Suppressor macrophage treated with lipopolysaccharide for 1 hour (primary cell): ENCODE measurements around the gene CIAPIN1.

ENCODE experiments used
- DNase-seq, 3 donors: peaks; one replicate each; pipeline ENCODE4 v3.0.0-alpha.2; 2020 to 2022

CIAPIN1 gene

DNA sequence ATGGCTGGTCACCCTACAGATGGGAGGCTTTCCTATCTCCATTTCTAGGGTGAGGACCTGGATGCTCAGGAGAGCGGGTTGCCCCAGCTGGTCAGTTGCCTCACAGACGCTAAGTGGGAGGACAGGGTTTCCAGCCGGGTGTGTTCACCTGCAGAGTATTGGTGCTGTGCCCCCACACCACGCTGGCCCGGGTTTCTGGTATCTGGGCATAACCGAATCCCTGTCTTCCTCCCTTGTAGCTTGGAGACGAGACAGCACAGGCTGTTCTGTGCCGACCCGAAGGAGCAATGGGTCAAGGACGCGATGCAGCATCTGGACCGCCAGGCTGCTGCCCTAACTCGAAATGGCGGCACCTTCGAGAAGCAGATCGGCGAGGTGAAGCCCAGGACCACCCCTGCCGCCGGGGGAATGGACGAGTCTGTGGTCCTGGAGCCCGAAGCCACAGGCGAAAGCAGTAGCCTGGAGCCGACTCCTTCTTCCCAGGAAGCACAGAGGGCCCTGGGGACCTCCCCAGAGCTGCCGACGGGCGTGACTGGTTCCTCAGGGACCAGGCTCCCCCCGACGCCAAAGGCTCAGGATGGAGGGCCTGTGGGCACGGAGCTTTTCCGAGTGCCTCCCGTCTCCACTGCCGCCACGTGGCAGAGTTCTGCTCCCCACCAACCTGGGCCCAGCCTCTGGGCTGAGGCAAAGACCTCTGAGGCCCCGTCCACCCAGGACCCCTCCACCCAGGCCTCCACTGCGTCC is 65.2 kb downstream of the CIAPIN1 start:
- no peak for DNase-seq

DNA sequence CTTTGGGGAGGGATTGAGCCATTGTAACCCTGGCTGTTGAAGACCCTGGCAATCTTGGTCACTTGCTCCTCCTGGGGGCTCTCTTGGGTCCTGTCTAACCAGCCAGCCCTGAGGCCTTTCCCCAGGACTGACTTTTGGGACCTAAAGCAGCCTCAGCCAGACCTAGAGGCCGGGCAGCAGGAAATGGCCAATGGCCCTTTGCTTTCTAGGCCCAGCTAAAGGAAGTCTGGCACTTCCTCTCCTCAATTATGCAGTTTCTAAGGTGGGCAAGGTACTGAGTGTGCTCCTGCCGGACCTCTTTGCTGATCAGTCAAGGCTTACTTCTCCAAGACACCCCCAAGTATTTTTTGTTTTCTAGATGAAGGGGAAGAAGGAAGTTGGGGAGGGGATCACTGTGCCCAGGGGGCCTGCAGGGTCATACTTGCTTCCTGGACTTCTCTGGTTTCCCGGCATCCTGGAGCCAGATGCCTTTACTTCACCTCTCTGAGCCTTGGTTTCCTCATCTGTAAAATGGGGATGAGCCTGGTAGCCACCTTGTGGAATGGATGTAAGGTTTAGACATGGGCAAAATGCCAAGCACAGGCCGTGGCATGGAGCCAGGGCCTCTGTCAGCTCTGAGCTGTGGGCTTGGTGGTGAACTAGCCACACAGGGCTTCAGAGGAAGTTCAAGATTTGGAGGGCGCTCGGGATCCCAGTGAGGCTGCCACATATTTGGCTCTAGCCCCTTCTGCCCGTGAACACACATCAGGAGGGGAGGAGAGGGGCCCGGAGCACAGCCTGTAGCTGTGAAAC is 66.3 kb downstream of the CIAPIN1 start:
- peak in 1 of 3 donors; percentile 40 for DNase-seq

DNA sequence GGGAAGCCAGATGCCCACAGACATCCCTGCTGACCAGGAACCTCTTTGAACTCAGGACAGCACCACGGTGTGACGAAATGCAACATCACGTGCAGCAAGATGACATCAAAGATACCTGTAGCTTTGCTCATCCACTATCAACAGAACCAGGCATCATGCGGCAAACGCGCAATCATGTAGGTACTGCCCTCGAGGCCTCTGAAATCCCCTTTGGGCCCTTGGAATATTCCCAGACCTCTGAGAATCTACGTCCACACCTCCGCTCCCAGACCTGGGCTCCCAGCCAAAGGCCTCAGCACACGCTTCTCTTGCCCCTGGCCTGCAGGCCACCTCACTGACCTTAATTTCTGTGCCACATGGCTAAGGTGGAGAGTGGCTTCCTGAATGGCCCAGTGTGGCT is 67.6 kb downstream of the CIAPIN1 start:
- DNase-seq: no peak
